Endodermal cell (in vitro differentiated cells): ENCODE results near the gene CCDC120. TPM values are rescaled to one million over a fixed set of nuclear protein-coding genes. Genes with fewer than 3 reads are reported as not detected.

Experiments
- DNase-seq: peaks from one replicate; pipeline ENCODE4 v3.0.0-alpha.2; 2017
- H3K27ac ChIP-seq: 2 replicates; pipeline ENCODE4 v1.5.1; 2013; ENCODE audit warnings: mild to moderate bottlenecking, low read depth, low read length, moderate library complexity
- H3K27me3 ChIP-seq: 2 replicates; pipeline ENCODE4 v1.6.1; 2013; ENCODE audit warnings: mild to moderate bottlenecking, low read length, moderate library complexity; ENCODE audit not compliant: insufficient read depth, control insufficient read depth, poor library complexity, severe bottlenecking
- H3K36me3 ChIP-seq: 2 replicates; pipeline ENCODE4 v1.7.0; 2013; ENCODE audit warnings: mild to moderate bottlenecking, low read length, moderate library complexity; ENCODE audit not compliant: control insufficient read depth, insufficient read depth
- H3K4me1 ChIP-seq: one replicate; pipeline ENCODE4 v1.7.0; 2013; ENCODE audit warnings: low read length; ENCODE audit not compliant: control insufficient read depth, insufficient read depth
- H3K4me3 ChIP-seq: 2 replicates; pipeline ENCODE4 v1.5.1; 2013; ENCODE audit warnings: mild to moderate bottlenecking, low read length, moderate library complexity
- H3K9ac ChIP-seq: 2 replicates; pipeline ENCODE4 v1.6.1; 2013; ENCODE audit warnings: mild to moderate bottlenecking, low read length, moderate library complexity; ENCODE audit not compliant: poor library complexity, severe bottlenecking; ENCODE audit errors: extremely low read depth
- H3K9me3 ChIP-seq: 2 replicates; pipeline ENCODE4 v1.6.1; 2013; ENCODE audit warnings: mild to moderate bottlenecking, low read length, moderate library complexity; ENCODE audit not compliant: control insufficient read depth
- H3K27ac Mint-ChIP-seq: 2 replicates; pipeline ENCODE4 v1.8.0; 2020; ENCODE audit warnings: mixed read lengths
- H3K27me3 Mint-ChIP-seq: 2 replicates; pipeline ENCODE4 v1.8.0; 2021; ENCODE audit warnings: mild to moderate bottlenecking, mixed read lengths; ENCODE audit not compliant: insufficient read depth
- H3K36me3 Mint-ChIP-seq: 2 replicates; pipeline ENCODE4 v1.8.0; 2020; ENCODE audit warnings: low read depth, mixed read lengths
- H3K4me1 Mint-ChIP-seq: 2 replicates; pipeline ENCODE4 v1.8.0; 2020; ENCODE audit warnings: mixed read lengths
- H3K4me3 Mint-ChIP-seq: 2 replicates; pipeline ENCODE4 v1.8.0; 2020; ENCODE audit warnings: mild to moderate bottlenecking, moderate library complexity, mixed read lengths
- H3K9me3 Mint-ChIP-seq: 2 replicates; pipeline ENCODE4 v1.8.0; 2020; ENCODE audit warnings: mild to moderate bottlenecking, mixed read lengths
- CTCF ChIP-seq: fragments of 200-600 bp; sonication (generic); conservative IDR thresholded peaks from 2 replicates; pipeline ENCODE4 v1.5.0; 2021; ENCODE audit warnings: antibody characterized with exemption, mild to moderate bottlenecking
- WGBS, 2 experiments: methylation state at CpG; one replicate each; pipeline versions ENCODE4 v1.1.5 to v1.1.7; 2013; ENCODE audit warnings: missing lambda C conversion rate in 2 of 2, mixed read lengths in 1 of 2; ENCODE audit not compliant: insufficient coverage in 1 of 2, insufficient read length in 1 of 2; 5-methylcytosine and 5-hydroxymethylcytosine counted together
- long read RNA-seq, 4 experiments: library from polyadenylated mRNA in 2 of 4; library from RNA in 1 of 4; library from capped mRNA in 1 of 4; stranded (forward) in 3 of 4; unstranded in 1 of 4; transcript quantifications; one replicate each; pipeline ENCODE4 v2.0.0, GENCODE V29; 2020 to 2021; ENCODE audit warnings: inconsistent platforms in 1 of 4
- polyA plus RNA-seq, 2 experiments: library from polyadenylated mRNA; stranded (reverse); fragments of 50-300 nt; gene quantifications; one replicate each; pipeline ENCODE4 v1.2.3, GENCODE V29; 2013
- total RNA-seq, 2 donors: library from RNA; stranded (reverse); fragmentation: NEBNext Ultra II Directional in 1 of 2; extraction: Animal tissue kit (Norgen Biotek cat#: 25700) in 1 of 2; gene quantifications; 2 replicates in 1 of 2; 3 replicates in 1 of 2; pipeline ENCODE4 v1.2.1, GENCODE V29; 2021

CCDC120 gene, protein sequence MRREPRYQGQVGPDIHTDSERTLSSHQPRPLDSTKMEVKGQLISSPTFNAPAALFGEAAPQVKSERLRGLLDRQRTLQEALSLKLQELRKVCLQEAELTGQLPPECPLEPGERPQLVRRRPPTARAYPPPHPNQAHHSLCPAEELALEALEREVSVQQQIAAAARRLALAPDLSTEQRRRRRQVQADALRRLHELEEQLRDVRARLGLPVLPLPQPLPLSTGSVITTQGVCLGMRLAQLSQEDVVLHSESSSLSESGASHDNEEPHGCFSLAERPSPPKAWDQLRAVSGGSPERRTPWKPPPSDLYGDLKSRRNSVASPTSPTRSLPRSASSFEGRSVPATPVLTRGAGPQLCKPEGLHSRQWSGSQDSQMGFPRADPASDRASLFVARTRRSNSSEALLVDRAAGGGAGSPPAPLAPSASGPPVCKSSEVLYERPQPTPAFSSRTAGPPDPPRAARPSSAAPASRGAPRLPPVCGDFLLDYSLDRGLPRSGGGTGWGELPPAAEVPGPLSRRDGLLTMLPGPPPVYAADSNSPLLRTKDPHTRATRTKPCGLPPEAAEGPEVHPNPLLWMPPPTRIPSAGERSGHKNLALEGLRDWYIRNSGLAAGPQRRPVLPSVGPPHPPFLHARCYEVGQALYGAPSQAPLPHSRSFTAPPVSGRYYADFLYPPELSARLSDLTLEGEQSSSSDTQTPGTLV
- total RNA-seq, result 10 to 100 TPM; 13.4 to 13.5 TPM
- 9.6 TPM for polyA plus RNA-seq (2013, experiment 1 of 2)
- polyA plus RNA-seq (2013, experiment 2 of 2), result 7.7 TPM
- long read RNA-seq, experiment 1, partial matches to known transcripts, result 1 of 2 reads
- long read RNA-seq, experiment 1, other reads (novel, unspliced or antisense), result 0 of 2 reads
- long read RNA-seq, experiment 2, partial matches to known transcripts, result 1 of 12 reads
- long read RNA-seq, experiment 2, other reads (novel, unspliced or antisense), result 6 of 12 reads
- long read RNA-seq, experiment 3, partial matches to known transcripts, result 0 of 2 reads
- long read RNA-seq, experiment 3, other reads (novel, unspliced or antisense), result 1 of 2 reads
- long read RNA-seq, experiment 4, partial matches to known transcripts, result 1 of 2 reads
- long read RNA-seq, experiment 4, other reads (novel, unspliced or antisense), result 1 of 2 reads

DNA sequence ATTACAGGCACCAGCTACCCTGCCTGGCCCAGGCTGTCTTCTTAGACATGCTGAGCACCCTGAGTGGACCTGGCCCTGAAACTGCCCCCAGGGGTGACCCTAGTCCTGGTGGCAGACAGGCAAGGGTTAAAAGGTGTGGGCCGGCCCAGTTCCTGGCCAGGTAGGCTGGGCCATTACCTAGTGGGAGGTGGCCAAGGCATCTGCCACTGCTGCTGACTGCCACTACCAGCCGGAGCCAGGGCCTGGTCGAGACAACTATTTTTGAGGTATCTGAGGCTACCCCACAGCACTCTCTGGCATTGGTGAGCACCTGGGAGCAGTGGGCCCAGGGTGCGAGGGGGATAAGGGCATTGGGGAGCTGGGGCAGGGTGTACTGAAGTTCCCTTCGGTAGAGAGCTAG, at the start of gene CCDC120:
Gene CCDC120 (plus strand): TSS at position 206 of the 400 bp plus-strand sequence. CDS start 3,043 bp downstream, outside the sequence.
- H3K27ac Mint-ChIP-seq, result peak within 1 kb of the TSS; percentile 48

GRCh38 chrX:49019050-49019449, 39.7 kb upstream of the CCDC120 start:
- Histone ChIP-seq H3K4me1 (no peaks in the 10 kb centered on the region), H3K27me3 (no peaks in the 10 kb centered on the region), H3K27ac (no peak overlapping the region), H3K4me3 (no peak overlapping the region), H3K36me3 (no peaks in the 10 kb centered on the region), H3K9ac (no peak overlapping the region), H3K9me3 (no peaks in the 10 kb centered on the region)
- Mint-ChIP-seq H3K9me3 (peaks cover 44% of the 10 kb centered on the region), H3K36me3 (peaks cover 2% of the 10 kb centered on the region), H3K4me1 (no peaks in the 10 kb centered on the region), H3K4me3 (no peak overlapping the region), H3K27ac (no peak overlapping the region), H3K27me3 (no peaks in the 10 kb centered on the region)
- no peak for DNase-seq
- WGBS, 2 experiments, result 96 to 100% methylated on average over 1 to 2 of the region's 2 CpGs
- TF ChIP-seq CTCF, result no peak

More for the DNA sequence above, at the start of gene CCDC120:
- H3K27me3 ChIP-seq, result no peaks in the 10 kb centered on the region
- DNase-seq, result peak; percentile 76
- H3K9ac ChIP-seq, result no peak within 1 kb of the TSS
- no peak for TF ChIP-seq CTCF
- 33% methylated on average over 4 of the region's 5 CpGs; no CpG with 5 or more reads in 1 of the 2 experiments for WGBS, 2 experiments
- H3K4me3 ChIP-seq, result peak within 1 kb of the TSS; percentile 72
- H3K9me3 ChIP-seq, result no peaks in the 10 kb centered on the region
- Mint-ChIP-seq H3K27me3 (no peaks in the 10 kb centered on the region), H3K36me3 (peaks cover 9% of the 10 kb centered on the region), H3K9me3 (peaks cover 72% of the 10 kb centered on the region), H3K4me1 (peaks cover 7% of the 10 kb centered on the region), H3K4me3 (peak within 1 kb of the TSS; percentile 65)
- H3K36me3 ChIP-seq, result no peaks in the 10 kb centered on the region
- no peak within 1 kb of the TSS for H3K27ac ChIP-seq
- H3K4me1 ChIP-seq, result no peaks in the 10 kb centered on the region

GRCh38 chrX:49019599-49020249, 39.1 kb upstream of the CCDC120 start:
- Histone ChIP-seq H3K9ac (no peak overlapping the region), H3K27me3 (no peaks in the 10 kb centered on the region), H3K36me3 (no peaks in the 10 kb centered on the region), H3K9me3 (no peaks in the 10 kb centered on the region), H3K4me1 (no peaks in the 10 kb centered on the region), H3K27ac (no peak overlapping the region), H3K4me3 (no peak overlapping the region)
- Mint-ChIP-seq H3K27ac (no peak overlapping the region), H3K9me3 (peaks cover 51% of the 10 kb centered on the region), H3K4me3 (no peak overlapping the region), H3K36me3 (peaks cover 8% of the 10 kb centered on the region), H3K4me1 (no peaks in the 10 kb centered on the region), H3K27me3 (no peaks in the 10 kb centered on the region)
- TF ChIP-seq CTCF, result no peak
- WGBS, 2 experiments, result 84 to 95% methylated on average over 2 to 7 of the region's 7 CpGs
- DNase-seq, result no peak
